HepG2 (cell line): ENCODE data around the gene CD84. TPM values are rescaled to one million over a fixed set of nuclear protein-coding genes. Genes with fewer than 3 reads are reported as not detected.

Experiments used
- MAFG ChIP-seq: sonication (generic); formaldehyde crosslinking; IDR thresholded peaks from 2 replicates; pipeline ENCODE4 v1.5.1; 2020; ENCODE audit warnings: mild to moderate bottlenecking, missing genetic modification reagents
- NFE2 ChIP-seq: sonication (generic); formaldehyde crosslinking; IDR thresholded peaks from 2 replicates; pipeline ENCODE4 v1.4.0; 2020; ENCODE audit warnings: missing genetic modification reagents
- SIN3A ChIP-seq: IDR thresholded peaks from 2 replicates; pipeline ENCODE4 v1.6.1; 2011; ENCODE audit warnings: low read depth, mild to moderate bottlenecking, control low read depth, low read length, borderline replicate concordance
- SNAPC4 ChIP-seq: sonication (generic); formaldehyde crosslinking; IDR thresholded peaks from 2 replicates; pipeline ENCODE4 v1.4.0; 2020; ENCODE audit warnings: mild to moderate bottlenecking, missing genetic modification reagents
- SOX13 ChIP-seq, 3 experiments: fragments of 450-650 bp in 1 of 3; sonication (generic) in 1 of 3; formaldehyde crosslinking in 1 of 3; IDR thresholded peaks in 2 of 3; conservative IDR thresholded peaks in 1 of 3; 2 replicates each; pipeline versions ENCODE4 v1.5.0 to v1.6.1; 2016 to 2020; ENCODE audit warnings: antibody characterized with exemption in 1 of 3, mild to moderate bottlenecking in 1 of 3, missing compliant biosample characterization in 1 of 3, missing genetic modification reagents in 1 of 3, moderate library complexity in 1 of 3
- SRSF9 ChIP-seq: fragments of 200-400 bp; formaldehyde crosslinking; IDR thresholded peaks from 2 replicates; pipeline ENCODE4 v1.6.1; 2018; ENCODE audit warnings: borderline replicate concordance, mild to moderate bottlenecking, low read depth, low read length; ENCODE audit not compliant: insufficient read depth, poor library complexity, severe bottlenecking
- ZNF10 ChIP-seq: sonication (generic); formaldehyde crosslinking; IDR thresholded peaks from 2 replicates; pipeline ENCODE4 v1.4.0; 2020; ENCODE audit warnings: mild to moderate bottlenecking, low read depth, missing genetic modification reagents, borderline replicate concordance
- ZNF670 ChIP-seq: sonication (generic); formaldehyde crosslinking; IDR thresholded peaks from 2 replicates; pipeline ENCODE4 v1.8.0; 2022; ENCODE audit warnings: mild to moderate bottlenecking, missing genetic modification reagents, borderline replicate concordance
- polyA plus RNA-seq, 8 experiments: library from polyadenylated mRNA; depleted of rRNA in 3 of 8; stranded (reverse) in 7 of 8; unstranded in 1 of 8; fragments of >200 nt; fragmentation: Illumina TruSeq in 4 of 8; extraction: Trizol in 4 of 8; gene quantifications; 2 replicates each; pipeline versions ENCODE4 v1.2.1 to v1.2.3, GENCODE V29; 2011 to 2016; ENCODE audit warnings: low read depth in 4 of 8, missing spikeins in 1 of 8, mixed read lengths in 1 of 8; ENCODE audit not compliant: insufficient read depth in 1 of 8
- total RNA-seq, 5 experiments: library from RNA; depleted of rRNA; stranded (reverse); fragments of >200 nt; fragmentation: Illumina TruSeq; extraction: Trizol; gene quantifications; 2 replicates each; pipeline ENCODE4 v1.2.3, GENCODE V29; 2016; ENCODE audit warnings: low read depth in 1 of 5

The CD84 gene
- total and polyA plus RNA-seq, 2 of the 13 experiments (the other 11 are each of a cell fraction or from before 2014, with no cell fraction given), result not detected

DNA sequence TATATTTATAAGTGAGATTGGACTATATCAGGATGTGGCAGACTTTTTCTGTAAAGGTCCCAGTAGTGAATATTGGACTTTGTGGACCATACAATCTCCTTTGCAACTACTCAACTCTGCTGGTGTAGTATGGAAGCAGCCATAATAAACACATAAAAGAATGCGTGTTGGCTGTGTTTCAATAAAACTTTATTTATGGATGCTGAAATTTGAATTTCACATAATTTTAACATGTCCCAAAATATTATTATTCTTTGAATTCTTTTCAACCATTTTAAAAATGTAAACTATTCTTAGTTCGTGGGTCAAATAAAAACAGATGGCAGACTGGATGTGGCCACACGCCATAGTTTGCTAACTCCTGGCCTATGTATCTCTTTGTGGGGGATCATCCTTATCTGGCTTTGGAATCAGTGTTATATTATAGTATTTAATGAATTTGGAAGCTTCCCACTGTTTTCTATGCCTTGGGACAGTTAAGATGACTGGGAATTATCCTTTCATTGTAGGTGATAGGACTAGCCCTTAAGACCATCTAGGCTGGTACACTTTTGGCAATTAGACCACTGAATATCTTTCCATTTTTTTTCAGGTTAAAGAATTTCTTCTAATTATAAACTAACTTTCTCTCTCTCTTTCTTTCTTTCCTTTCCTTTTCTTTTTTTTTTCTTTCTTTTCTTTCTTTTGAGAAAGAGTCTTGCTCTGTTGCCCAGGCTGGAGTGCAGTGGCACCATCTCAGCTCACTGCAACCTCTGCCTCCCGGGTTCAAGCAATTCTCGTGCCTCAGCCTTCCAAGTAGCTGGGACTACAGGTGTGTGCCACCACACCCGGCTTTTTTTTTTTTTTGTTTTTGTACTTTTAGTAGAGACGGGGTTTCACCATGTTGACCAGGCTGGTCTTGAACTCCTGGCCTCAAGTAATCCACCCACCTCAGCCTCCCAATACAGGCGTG, 41.3 kb downstream of the CD84 start (continued):
- no peak for TF ChIP-seq NFE2 (CRISPR knock-in tag)
- TF ChIP-seq SIN3A, result no peak
- no peak for TF ChIP-seq ZNF670 (CRISPR knock-in tag)
- no peak for TF ChIP-seq MAFG (CRISPR knock-in tag)
- TF ChIP-seq SOX13 (IDR thresholded peaks at IDR 0.05), result no peak
- TF ChIP-seq SOX13 (CRISPR knock-in tag; conservative IDR thresholded peaks at IDR 0.05 in 1 of 2, IDR thresholded peaks at IDR 0.05 in 1 of 2), result no peak
- no peak for TF ChIP-seq ZNF10 (CRISPR knock-in tag)
- no peak for TF ChIP-seq SNAPC4 (CRISPR knock-in tag)
- TF ChIP-seq SRSF9, result no peak
